Measurements from ENCODE around the gene SOWAHA. TPM values are rescaled to one million over a fixed set of nuclear protein-coding genes. Genes with fewer than 3 reads are reported as not detected.

The SOWAHA gene
- total RNA-seq, 2 donors from 2014 or later, result not detected

DNA sequence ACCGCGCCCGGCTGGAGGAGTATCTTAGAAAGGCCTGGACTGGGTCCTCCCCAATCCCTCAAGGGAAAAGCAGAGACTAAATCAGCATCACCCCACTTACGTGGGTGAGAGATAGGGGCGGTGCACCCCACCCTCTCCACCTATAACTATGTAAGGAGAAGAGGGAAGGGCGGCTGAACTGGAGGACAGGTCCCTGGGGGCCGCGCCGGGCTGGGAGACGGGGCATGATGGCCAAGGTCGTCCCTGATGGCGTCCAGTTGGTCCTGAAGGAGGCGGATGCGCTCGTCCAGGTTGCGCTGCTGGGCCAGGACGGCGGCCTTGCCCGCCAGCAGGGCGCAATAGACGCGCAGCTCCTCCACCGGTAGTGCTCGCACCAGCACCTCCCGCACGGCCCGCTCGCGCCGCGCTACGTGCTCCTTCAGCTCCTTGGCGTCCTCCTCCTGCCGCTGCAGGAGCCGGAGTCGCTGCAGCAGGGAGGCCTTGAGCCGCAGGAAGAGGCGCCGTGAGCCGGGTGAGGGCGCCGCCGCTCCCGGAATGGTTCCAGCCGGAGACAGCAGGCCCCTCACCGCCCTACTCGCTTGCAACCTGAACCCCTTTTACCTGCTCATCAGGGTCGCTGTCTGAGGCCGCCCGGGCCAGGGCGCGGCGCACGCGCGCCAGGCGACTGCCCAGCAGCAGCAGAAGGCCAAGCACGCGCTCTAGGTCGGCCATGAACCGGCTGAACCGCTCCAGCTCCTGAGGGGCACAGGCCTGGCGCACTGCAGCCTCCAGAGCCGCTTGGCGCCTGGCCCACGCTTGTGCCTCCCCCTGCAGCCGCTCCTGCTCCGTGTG is 9.8 kb downstream of the SOWAHA start:
- intact Hi-C loops (cut with DNase I), result loop anchor here in 1 of 2 donors (10.0 kb wide), 1 partner anchor 298 kb away; no protein-coding TSS in a partner anchor
- no peak for DNase-seq (ENCODE audit: low spot score)

DNA sequence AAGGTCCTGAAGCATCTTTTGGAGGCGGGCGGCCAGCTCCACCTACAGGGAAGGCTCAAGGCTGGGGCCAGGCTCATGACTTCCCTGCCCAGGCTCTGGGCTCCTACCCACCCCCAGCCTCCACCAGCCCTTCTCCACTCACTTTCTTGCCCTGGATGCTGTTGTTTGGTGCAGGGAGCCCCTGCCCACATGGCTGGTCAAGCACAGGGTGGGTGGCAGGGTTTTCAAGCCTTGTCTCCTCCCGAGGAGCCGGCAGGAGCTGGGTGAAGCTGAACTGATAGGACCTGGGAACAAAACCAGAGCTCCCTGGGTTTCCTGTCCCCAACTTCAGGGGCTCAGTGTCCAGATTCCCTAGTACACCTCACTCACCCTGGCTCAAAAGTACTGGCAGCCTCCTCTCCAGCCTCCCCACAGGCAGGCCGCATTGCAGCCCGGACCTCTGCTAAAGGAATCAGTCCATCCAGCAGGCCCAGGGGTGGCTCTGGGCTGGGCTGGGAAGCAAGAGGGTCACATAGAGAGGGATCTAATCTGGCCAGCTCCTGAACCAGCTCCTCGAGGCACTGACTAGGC is 10.5 kb downstream of the SOWAHA start:
- no peak for DNase-seq (ENCODE audit: low spot score)
- intact Hi-C loops (cut with DNase I), result loop anchor here in 1 of 2 donors (10.0 kb wide), 1 partner anchor 299 kb away; no protein-coding TSS in a partner anchor

DNA sequence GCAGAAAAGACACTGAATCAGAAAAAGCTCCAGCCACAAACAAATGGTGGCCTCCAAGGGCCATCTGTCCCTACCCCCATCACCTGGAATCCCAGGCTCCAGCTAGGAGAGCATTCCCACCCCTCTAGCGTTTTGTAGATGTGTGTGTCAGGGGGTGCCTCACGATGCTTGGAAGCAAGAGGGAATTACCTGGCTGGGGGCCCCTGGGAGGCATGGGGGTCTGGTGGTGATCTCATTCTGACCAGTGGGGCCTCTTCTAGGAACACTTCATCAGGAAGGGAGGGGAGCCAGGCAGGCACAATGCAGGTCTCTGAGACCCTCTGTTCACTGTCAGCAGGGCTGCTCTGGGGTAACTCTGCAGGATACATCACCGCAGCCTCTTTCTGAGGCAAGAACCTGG is 11.3 kb downstream of the SOWAHA start:
- intact Hi-C loops (cut with DNase I), result loop anchor here in 1 of 2 donors (10.0 kb wide), 1 partner anchor 300 kb away; no protein-coding TSS in a partner anchor
- no peak for DNase-seq (ENCODE audit: low spot score)

DNA sequence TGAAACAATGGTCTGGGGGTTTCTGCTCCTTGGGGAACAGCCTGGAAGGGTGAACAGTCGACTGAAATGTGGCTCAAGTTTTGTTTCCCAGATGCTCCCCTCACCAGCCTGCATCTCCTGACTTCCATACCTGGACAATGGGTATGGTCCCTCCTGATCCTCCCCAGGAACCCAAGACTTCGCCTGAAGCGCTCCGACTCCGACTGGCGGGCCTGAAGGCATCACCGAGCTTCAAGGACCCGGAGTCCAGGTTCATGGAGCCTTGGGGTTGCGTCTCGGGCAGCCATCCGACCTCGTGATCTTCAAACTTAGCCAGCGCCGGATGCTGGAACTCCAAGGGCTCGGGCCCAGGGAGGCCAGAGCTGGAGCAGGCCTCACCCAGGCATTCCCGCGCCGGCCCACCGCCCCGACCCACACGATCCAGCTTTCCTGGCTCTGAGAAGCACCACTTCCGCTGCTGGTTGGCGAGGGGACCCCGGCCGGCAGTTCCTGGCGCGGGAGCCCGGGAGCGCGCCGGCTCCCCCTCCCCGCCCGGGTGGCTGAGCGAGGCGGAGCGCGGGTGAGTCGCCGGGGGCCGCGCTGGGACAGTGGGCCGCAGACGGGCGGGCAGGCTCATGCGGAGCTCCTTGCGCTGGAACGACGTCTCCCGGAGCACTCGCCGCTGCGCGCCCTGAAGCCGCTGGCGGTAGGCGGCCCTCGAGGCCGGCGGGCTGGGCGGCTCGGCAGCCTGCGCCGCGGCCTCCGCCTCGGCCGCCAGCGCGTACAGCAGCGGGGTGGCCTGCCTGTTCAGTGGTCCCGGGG is 12.1 kb downstream of the SOWAHA start:
- DNase-seq (ENCODE audit: low spot score), result no peak
- intact Hi-C loops (cut with DNase I), result loop anchor here in 1 of 2 donors (10.0 kb wide), 1 partner anchor 300 kb away; no protein-coding TSS in a partner anchor

DNA sequence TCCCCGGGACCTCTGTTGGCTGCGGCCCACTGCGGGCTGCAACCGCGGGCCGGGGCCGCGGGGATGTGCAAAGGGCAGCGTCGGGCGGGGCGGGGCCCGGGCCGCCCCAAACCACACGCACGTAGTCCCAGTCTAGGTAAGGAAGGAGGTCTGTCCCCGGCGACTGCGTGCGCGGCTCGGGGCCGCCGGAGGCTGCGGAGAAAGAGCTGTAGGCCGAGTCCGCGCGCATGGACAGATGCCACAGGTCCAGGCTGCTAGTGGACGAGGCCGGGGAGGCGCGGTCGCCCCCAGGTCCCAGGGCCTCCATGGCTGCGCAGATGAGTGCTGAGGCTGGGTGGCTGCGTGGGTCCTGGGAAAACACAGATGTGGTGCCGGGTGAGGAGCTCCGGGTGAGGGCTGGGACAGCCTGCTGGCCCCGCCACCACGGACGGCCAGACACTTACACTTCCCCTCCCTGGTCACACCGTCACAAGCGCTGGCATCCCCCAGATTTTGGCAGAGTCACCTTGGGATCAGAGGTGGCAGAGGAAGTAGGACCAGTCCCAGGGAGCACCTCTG is 12.8 kb downstream of the SOWAHA start:
- DNase-seq (ENCODE audit: low spot score), result no peak
- intact Hi-C loops (cut with DNase I), result loop anchor here in 1 of 2 donors (10.0 kb wide), 1 partner anchor 301 kb away; no protein-coding TSS in a partner anchor

DNA sequence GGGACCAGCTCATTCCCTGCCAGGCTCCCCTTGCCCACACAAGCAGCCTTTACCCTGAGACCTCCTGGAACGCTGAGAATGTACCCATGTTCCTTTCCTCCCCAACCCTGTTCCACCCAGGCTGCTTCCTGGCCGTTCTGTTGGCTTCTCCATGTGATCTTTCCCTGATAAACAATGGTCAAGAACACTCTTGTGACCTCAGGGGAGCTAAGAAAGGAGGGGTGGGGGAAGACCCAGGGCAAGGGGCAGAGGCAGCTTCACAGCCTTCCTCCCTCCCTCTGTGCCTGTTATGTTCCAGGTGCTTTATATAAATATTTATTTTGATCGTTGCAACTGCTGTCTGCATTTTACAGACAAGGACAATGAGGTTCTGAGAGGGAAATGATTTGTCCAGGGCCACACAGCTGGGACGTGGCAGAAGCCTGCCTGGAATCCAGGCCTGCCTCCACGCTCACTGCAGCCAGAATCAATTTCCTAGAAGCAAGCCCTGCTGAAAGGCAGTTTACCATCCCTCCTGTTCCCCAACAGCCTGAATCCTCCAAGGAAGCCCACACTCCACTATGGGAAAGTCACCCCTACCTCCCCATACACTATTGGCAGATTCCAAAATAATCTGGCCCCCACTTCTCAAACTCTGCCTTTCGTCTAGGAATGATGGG is 13.5 kb downstream of the SOWAHA start:
- intact Hi-C loops (cut with DNase I), result loop anchor here in 1 of 2 donors (10.0 kb wide), 1 partner anchor 302 kb away; no protein-coding TSS in a partner anchor
- no peak for DNase-seq (ENCODE audit: low spot score)

DNA sequence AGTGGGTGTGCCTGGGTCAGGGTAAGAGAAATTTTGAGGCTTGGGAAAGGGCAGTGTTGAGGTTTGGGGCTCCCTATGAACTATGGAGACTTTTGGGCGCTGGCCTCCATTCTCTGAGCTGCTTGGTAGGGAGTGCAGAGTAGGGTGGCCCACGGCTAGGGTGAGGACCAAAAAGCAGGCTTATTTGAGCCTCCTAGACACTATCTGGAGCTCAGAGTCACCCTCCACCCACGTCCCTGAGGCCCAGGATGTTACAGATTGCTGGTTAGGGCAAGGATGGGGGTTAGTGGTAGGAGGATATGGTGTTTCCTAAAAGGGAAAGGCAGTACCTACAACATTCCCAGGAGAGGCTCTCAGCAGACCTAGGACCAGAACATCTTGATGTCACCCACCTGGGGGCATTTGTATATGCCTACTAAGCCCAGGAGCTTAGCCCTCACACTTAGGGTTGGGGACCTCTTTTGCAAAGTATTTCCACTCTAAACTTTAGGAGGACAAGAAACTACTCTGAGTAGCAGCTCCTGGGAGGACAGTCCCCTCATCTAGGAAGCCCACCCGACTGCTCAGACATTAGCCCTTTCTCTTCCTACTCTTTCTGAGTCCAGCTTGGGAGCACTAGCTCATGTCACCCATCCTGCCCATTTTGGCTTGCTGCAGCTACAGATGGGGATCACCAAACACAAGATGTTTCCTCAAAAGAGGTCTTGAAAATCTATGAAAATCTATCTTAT is 15.0 kb downstream of the SOWAHA start:
- intact Hi-C loops (cut with DNase I), result loop anchor here in 1 of 2 donors (10.0 kb wide), 1 partner anchor 303 kb away; no protein-coding TSS in a partner anchor
- no peak for DNase-seq (ENCODE audit: low spot score)

DNA sequence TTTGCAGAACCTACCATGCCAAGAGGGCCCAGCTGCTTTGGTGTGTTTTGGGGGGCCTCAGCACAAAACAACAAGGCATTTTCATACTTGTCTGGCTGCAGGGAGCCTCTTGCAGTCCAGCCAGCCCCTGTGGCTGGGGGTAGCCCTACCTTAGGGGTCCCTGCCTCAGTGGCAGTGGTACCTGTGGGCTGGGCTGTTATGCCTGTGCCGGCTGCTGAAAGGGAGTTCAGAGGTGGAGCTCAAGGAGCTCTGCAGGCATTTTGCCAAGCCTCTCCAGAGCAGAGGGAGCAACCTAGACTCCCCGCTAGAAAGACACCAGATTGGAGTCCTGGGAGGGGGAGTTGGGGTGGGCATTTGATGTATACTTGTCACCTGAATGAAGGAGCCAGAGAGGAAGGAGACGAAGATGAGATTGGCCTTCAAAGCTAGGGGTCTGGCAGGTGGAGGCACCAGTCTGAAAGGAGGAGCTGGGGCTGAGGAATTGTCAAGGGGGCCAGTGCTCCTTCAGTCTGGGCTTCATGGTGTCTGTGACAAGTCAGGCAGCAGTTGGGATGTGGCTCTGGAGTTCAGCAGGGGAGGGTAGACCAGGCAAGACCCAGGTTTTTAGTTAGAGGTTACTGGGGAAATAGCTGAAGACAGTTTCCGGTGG is 15.9 kb downstream of the SOWAHA start:
- no peak for DNase-seq (ENCODE audit: low spot score)
- intact Hi-C loops (cut with DNase I), result loop anchor here in 1 of 2 donors (10.0 kb wide), 1 partner anchor 304 kb away; no protein-coding TSS in a partner anchor

DNA sequence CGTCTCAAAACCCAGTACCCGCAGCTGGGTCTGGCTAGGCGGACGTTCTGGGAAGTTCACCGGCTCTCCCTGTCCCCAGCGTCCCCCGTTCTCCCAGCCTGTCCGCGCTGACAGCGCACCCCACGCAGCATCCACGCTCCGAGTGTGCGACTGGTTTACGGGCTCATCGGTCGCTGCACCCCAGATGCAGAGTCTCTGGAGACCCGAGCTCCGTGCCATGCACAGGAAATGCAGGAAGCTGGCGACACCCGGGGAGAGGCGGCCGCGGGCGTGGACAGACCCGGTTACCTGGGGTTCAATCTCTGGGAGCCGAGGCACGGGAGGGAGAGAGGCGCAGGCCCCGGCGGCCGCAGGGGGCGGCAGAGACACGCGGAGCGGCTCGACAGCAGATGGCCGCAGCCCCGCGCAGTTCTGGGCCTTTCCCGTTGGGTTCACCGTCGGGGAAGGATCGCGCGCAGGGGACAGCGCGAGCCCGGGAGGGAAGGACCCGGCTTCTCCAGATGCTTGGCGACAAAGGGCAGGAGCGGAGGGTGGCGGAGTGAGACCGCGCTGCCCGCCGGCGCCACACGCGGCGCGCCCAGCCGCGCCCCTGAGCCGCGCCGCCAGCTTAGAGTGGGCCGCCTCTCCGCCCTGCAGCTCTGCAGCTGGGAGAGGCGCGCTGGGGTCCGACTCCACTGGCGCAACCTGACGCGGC is 16.8 kb downstream of the SOWAHA start:
- intact Hi-C loops (cut with DNase I), result loop anchor here in 1 of 2 donors (10.0 kb wide), 1 partner anchor 305 kb away; no protein-coding TSS in a partner anchor
- DNase-seq (ENCODE audit: low spot score), result peak; percentile 93

DNA sequence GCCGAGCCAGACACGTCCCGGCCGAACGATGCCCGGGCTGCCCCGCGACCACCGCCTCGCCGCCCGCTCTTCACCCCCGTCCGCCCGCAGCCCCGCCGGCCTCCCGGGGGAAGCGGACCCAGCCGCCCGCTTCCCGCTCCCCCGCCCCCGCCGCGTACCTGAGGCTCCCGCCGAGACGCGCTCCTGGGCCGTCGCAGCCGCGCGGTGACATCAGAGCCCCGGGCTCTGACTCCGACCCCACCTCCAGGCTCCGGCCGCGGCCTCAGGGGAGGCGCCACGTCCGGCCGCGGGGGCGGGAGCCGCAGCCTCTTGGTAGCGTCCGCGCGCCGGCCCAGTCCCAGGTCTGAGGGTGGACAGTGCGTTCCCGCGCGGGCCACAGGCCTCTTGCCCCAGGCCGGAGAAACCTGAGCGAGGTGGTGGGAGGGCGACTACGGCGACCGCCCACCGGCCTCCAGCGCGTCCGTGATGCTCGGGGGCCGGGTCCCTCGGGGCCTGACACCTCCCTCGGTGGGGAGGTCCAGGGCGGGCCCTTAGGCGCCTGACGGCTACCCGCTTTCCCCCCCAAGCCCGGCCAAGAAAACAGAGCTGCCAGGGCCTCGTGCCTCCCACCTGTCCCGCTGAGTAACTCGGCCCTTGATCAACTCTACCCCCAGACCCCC is 17.5 kb downstream of the SOWAHA start, which contains the start of gene SHROOM1:
Gene SHROOM1, minus strand, starts transcription at position 212 of the 659 bp plus-strand sequence. CDS start 4,507 bp downstream, outside the sequence.
- DNase-seq (ENCODE audit: low spot score), result peak; percentile 88

DNA sequence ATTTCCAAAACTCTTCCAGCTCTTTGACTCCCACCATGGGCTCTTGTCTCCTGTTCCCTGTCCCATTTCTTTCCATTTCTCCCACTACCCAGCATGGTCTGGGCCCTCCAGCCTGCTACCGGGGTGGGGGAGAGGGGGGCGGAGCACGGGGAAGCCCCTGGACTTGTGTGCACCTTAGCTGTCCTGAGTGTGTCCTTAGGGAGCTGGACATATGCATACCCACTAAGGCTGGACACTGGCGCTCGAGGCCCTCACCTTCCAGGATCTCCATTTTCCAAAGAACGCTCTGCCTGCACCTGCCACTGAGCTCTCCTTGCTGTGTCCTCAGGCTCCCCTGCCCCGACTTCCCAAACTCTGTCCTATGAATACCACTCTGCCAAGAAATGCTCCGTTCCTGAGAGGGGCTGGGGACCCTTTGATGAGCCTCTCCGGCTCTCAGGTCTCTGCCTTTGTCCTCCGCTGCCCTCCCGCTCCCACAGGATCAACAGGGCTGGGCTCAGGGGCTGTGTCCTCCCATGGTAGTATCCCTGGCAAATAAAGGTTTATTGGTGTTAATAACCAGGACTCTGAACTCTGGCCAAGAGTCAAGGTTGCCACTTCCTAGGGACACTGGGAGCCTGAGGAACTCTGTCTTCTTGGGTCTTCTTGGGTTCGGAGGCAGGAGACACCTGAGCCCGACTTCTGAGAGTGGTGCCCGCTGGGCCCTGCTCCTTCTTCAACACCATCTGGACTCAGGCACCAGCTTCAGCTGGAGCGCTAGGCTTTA is 18.2 kb downstream of the SOWAHA start:
- intact Hi-C loops (cut with DNase I), result no loop called here

More for the DNA sequence above, 17.5 kb downstream of the SOWAHA start, which contains the start of gene SHROOM1:
- intact Hi-C loops (cut with DNase I), result no loop called here

DNA sequence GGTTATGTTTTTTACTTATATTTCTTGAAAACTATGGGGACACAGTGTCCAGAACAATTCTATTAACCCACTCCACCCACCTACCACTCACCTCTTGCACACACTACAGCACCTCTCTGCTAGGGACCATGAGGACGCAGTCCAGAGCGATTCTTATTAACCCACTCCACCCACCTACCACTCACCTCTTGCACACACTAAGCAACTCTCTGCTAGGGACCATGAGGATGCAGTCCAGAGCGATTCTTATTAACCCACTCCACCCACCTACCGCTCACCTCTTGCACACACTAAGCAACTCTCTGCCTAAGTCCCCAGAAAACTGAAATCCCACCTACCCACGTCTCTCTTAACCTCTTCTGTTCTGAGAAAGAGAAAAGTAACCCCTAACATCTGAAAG is 19.5 kb downstream of the SOWAHA start:
- no peak for DNase-seq (ENCODE audit: low spot score)
- intact Hi-C loops (cut with DNase I), result no loop called here

More for the DNA sequence above, 18.2 kb downstream of the SOWAHA start:
- no peak for DNase-seq (ENCODE audit: low spot score)

DNA sequence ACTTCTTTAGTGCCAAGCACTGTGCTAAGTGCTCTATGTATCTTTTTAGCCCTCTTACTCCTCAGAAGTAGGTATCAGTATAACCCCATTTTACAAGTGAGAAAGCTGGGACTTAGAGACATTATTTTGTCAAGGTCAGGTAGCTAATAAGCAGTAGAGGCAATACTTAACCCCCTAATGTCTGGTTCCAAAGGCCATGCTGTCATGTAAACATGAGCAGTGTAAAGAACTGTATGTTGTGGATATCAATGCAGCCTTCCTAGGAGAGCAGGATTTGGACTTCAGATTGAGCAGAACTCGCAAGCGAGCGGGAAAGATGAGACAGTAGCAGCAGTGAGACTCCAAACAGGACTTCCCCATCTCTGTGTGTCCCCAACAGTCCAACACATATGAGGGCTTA is 21.0 kb downstream of the SOWAHA start:
- intact Hi-C loops (cut with DNase I), result no loop called here
- no peak for DNase-seq (ENCODE audit: low spot score)

DNA sequence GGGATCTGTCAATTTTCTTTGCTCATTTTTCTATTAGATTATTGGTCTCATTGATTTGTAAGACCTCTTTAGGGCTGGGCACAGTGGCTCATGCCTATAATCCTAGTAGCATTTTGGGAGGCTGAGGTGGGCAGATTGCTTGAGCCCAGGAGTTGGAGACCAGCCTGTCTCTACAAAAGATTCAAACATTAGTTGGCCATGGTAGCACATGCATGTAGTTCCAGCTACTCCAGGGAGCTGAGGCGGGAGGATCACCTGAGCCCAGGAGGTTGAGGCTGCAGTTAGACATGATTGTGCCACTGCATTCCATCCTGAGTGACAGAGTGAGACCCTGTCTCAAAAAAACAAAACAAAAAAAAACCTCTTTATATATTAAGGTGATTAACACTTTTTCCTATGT is 23.8 kb downstream of the SOWAHA start:
- DNase-seq (ENCODE audit: low spot score), result no peak
- intact Hi-C loops (cut with DNase I), result no loop called here

DNA sequence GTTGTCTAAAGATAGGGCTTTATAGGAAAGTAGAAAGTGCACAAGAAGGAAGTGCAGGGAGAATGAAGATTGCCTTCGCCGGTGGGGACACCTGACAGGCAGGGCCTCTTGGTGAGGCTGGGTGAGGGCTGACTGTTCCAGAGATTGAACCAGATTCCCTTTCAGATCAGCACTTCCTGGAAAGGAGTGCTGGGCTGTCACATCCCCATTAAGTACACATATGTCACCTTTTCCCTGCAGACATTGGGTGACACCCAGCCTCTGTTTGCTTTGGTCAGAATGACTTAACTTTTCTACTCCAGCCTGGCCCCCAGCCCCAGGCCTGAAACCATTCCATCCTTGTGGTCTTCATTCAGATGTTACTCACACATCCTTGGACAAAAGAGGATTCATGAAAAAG is 24.8 kb downstream of the SOWAHA start:
- DNase-seq (ENCODE audit: low spot score), result no peak
- intact Hi-C loops (cut with DNase I), result no loop called here
